Astrocyte (in vitro differentiated cells and primary cell): Measurements from ENCODE around the gene RAG1. TPM values are rescaled to one million over a fixed set of nuclear protein-coding genes. Genes with fewer than 3 reads are reported as not detected.

Experiments used
- DNase-seq: peaks from one replicate; pipeline ENCODE4 v3.0.0-alpha.2; 2010; ENCODE audit warnings: low read depth
- FAIRE-seq: peaks from 2 replicates; lab custom pipeline; 2011; peaks lifted over from hg19 to GRCh38; lab: Jason Lieb, UNC
- H2AFZ ChIP-seq: 2 replicates; pipeline ENCODE4 v1.6.0; 2012; ENCODE audit warnings: low read depth, low read length, inconsistent platforms
- H3K27ac ChIP-seq: 2 replicates; pipeline ENCODE4 v1.5.1; 2011; ENCODE audit warnings: low read depth, low read length, inconsistent platforms
- H3K27me3 ChIP-seq: 2 replicates; pipeline ENCODE4 v1.6.0; 2011; ENCODE audit warnings: low read length, inconsistent platforms; ENCODE audit not compliant: insufficient read depth
- H3K36me3 ChIP-seq: 2 replicates; pipeline ENCODE4 v1.5.1; 2011; ENCODE audit warnings: low read length, inconsistent platforms; ENCODE audit not compliant: insufficient read depth
- H3K4me1 ChIP-seq: 2 replicates; pipeline ENCODE4 v1.5.1; 2011; ENCODE audit warnings: low read length, inconsistent platforms; ENCODE audit not compliant: insufficient read depth
- H3K4me2 ChIP-seq: 2 replicates; pipeline ENCODE4 v1.6.0; 2012; ENCODE audit warnings: low read length, inconsistent platforms
- H3K4me3 ChIP-seq: 2 replicates; pipeline ENCODE4 v1.5.1; 2011; ENCODE audit warnings: low read depth, mild to moderate bottlenecking, low read length, inconsistent platforms; ENCODE audit not compliant: insufficient read depth
- H3K79me2 ChIP-seq: 2 replicates; pipeline ENCODE4 v1.6.0; 2012; ENCODE audit warnings: mild to moderate bottlenecking, low read length, inconsistent platforms; ENCODE audit not compliant: insufficient read depth
- H3K9ac ChIP-seq: 2 replicates; pipeline ENCODE4 v1.6.0; 2012; ENCODE audit warnings: mild to moderate bottlenecking, low read length, inconsistent platforms
- H3K9me3 ChIP-seq: 2 replicates; pipeline ENCODE4 v1.5.1; 2012; ENCODE audit warnings: low read depth, mild to moderate bottlenecking, low read length, inconsistent platforms; ENCODE audit not compliant: insufficient read depth
- H4K20me1 ChIP-seq: 2 replicates; pipeline ENCODE4 v1.6.0; 2012; ENCODE audit warnings: low read length, inconsistent platforms; ENCODE audit not compliant: insufficient read depth
- H3K27ac Mint-ChIP-seq: one replicate; pipeline ENCODE4 v1.8.0; 2021; ENCODE audit warnings: mild to moderate bottlenecking, mixed read lengths; ENCODE audit not compliant: unreplicated experiment
- H3K27me3 Mint-ChIP-seq: one replicate; pipeline ENCODE4 v1.8.0; 2021; ENCODE audit warnings: low read depth, mixed read lengths; ENCODE audit not compliant: unreplicated experiment
- H3K36me3 Mint-ChIP-seq: one replicate; pipeline ENCODE4 v1.8.0; 2021; ENCODE audit warnings: low read depth, mixed read lengths; ENCODE audit not compliant: unreplicated experiment
- H3K4me1 Mint-ChIP-seq: one replicate; pipeline ENCODE4 v1.8.0; 2021; ENCODE audit warnings: low read depth, mixed read lengths; ENCODE audit not compliant: unreplicated experiment
- H3K4me3 Mint-ChIP-seq: one replicate; pipeline ENCODE4 v1.8.0; 2021; ENCODE audit warnings: mild to moderate bottlenecking, moderate library complexity, mixed read lengths; ENCODE audit not compliant: unreplicated experiment
- H3K9me3 Mint-ChIP-seq: one replicate; pipeline ENCODE4 v1.8.0; 2021; ENCODE audit warnings: mild to moderate bottlenecking, mixed read lengths; ENCODE audit not compliant: unreplicated experiment
- EZH2 ChIP-seq: IDR thresholded peaks from 2 replicates; pipeline ENCODE4 v1.6.1; 2012; ENCODE audit warnings: mild to moderate bottlenecking, low read length, inconsistent platforms; ENCODE audit not compliant: insufficient read depth
- total RNA-seq: library from RNA; stranded (reverse); gene quantifications from 2 replicates; pipeline ENCODE4 v1.2.1, GENCODE V29; 2021
- TF ChIP-seq, protein P1 (sequence below): IDR thresholded peaks from 2 replicates; pipeline ENCODE4 v1.5.1; 2011; ENCODE audit warnings: low read depth, mild to moderate bottlenecking, inconsistent platforms, low read length, moderate library complexity; ENCODE audit not compliant: insufficient read depth

The RAG1 gene
- total RNA-seq, 1 donor from 2014 or later: 3.2 TPM

DNA sequence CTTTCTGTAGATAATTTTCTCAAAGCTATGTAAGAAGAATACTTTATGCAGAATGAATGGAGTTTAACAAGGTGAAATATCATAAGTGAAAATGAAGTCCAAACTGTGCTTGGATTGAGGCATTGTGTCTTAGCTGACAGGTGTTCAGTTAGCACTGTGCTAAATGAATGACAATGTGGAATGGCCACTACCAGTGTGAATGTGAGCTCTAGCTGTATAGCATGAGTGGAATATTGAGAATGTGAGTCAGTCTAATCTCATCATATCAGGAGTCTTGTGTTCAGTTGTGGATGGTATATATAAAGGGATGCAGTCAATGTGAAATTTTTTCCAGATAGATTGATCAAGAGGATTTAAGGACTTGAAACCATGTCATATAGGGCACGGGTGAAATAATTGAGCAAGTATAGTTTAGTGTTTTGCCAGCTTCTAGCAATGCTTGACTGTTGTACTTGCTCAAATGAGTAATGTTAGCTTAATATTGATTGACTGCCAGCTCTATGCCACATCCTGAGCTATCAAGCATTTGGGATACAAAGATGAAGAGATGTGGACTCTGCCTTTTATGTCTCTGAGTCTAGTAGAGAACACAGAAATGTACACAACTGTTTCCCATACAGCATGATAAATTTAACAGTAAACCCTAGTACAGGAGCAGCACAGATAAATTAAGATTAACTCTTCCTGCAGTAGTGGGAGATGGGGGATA is 40.8 kb downstream of the RAG1 start:
- H3K9me3 ChIP-seq: no peaks in the 10 kb centered on the region
- H3K4me1 ChIP-seq: no peaks in the 10 kb centered on the region
- H3K79me2 ChIP-seq: no peaks in the 10 kb centered on the region
- H3K36me3 ChIP-seq: no peaks in the 10 kb centered on the region
- no peak overlapping the region for H3K4me3 ChIP-seq
- H4K20me1 ChIP-seq: no peaks in the 10 kb centered on the region
- H3K27me3 Mint-ChIP-seq: no peaks in the 10 kb centered on the region
- peaks cover 3% of the 10 kb centered on the region for H3K36me3 Mint-ChIP-seq
- H3K4me2 ChIP-seq: no peak overlapping the region
- DNase-seq (no peak), FAIRE-seq (no peak)
- no peaks in the 10 kb centered on the region for H3K4me1 Mint-ChIP-seq
- TF ChIP-seq, protein P1, sequence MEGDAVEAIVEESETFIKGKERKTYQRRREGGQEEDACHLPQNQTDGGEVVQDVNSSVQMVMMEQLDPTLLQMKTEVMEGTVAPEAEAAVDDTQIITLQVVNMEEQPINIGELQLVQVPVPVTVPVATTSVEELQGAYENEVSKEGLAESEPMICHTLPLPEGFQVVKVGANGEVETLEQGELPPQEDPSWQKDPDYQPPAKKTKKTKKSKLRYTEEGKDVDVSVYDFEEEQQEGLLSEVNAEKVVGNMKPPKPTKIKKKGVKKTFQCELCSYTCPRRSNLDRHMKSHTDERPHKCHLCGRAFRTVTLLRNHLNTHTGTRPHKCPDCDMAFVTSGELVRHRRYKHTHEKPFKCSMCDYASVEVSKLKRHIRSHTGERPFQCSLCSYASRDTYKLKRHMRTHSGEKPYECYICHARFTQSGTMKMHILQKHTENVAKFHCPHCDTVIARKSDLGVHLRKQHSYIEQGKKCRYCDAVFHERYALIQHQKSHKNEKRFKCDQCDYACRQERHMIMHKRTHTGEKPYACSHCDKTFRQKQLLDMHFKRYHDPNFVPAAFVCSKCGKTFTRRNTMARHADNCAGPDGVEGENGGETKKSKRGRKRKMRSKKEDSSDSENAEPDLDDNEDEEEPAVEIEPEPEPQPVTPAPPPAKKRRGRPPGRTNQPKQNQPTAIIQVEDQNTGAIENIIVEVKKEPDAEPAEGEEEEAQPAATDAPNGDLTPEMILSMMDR: no peak
- TF ChIP-seq EZH2: no peak
- no peaks in the 10 kb centered on the region for H3K27me3 ChIP-seq
- no peak overlapping the region for H3K27ac ChIP-seq
- no peak overlapping the region for H3K27ac Mint-ChIP-seq
- no peaks in the 10 kb centered on the region for H3K9me3 Mint-ChIP-seq
- no peak overlapping the region for H3K4me3 Mint-ChIP-seq
- H2AFZ ChIP-seq: no peak overlapping the region
- no peak overlapping the region for H3K9ac ChIP-seq

DNA sequence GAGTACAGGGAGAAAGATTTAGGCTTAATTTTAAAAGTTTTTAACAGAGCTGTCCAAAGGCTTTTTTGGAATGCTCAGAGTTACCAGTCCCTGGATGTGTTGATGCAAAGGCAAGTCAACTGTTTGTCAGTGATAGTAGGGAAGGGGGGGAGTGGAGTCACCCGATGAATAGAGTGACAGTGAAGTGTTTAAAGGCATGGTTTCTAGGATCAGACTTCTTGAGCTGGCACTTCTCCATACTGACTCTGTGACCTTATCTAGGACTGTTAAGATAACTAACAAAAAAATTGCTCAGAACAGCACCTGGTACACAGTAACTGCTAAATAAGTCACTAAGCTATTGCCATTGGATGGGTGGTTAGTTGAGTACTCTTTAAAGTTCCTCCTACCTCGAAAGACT is 41.6 kb downstream of the RAG1 start:
- Histone ChIP-seq H3K4me3 (no peak overlapping the region), H4K20me1 (no peaks in the 10 kb centered on the region), H3K9ac (no peak overlapping the region), H2AFZ (no peak overlapping the region), H3K27ac (no peak overlapping the region), H3K36me3 (no peaks in the 10 kb centered on the region), H3K27me3 (no peaks in the 10 kb centered on the region), H3K9me3 (no peaks in the 10 kb centered on the region), H3K4me1 (no peaks in the 10 kb centered on the region), H3K4me2 (no peak overlapping the region), H3K79me2 (no peaks in the 10 kb centered on the region)
- no peaks in the 10 kb centered on the region for H3K4me1 Mint-ChIP-seq
- no peak for TF ChIP-seq EZH2
- DNase-seq (no peak), FAIRE-seq (no peak)
- H3K27me3 Mint-ChIP-seq: no peaks in the 10 kb centered on the region
- H3K27ac Mint-ChIP-seq: no peak overlapping the region
- no peak overlapping the region for H3K4me3 Mint-ChIP-seq
- H3K9me3 Mint-ChIP-seq: no peaks in the 10 kb centered on the region
- H3K36me3 Mint-ChIP-seq: peaks cover 3% of the 10 kb centered on the region

GRCh38 chr11:36615826-36616225 is 48.0 kb downstream of the RAG1 start:
- Histone ChIP-seq H3K79me2 (no peaks in the 10 kb centered on the region), H3K27me3 (no peaks in the 10 kb centered on the region), H3K36me3 (no peaks in the 10 kb centered on the region), H4K20me1 (no peaks in the 10 kb centered on the region), H3K4me3 (no peak overlapping the region), H3K4me1 (no peaks in the 10 kb centered on the region), H3K4me2 (no peak overlapping the region), H3K9ac (no peak overlapping the region), H2AFZ (no peak overlapping the region), H3K27ac (no peak overlapping the region), H3K9me3 (no peaks in the 10 kb centered on the region)
- Mint-ChIP-seq H3K27ac (no peak overlapping the region), H3K36me3 (peaks cover under 1% of the 10 kb centered on the region), H3K9me3 (no peaks in the 10 kb centered on the region), H3K4me1 (no peaks in the 10 kb centered on the region), H3K4me3 (no peak overlapping the region), H3K27me3 (no peaks in the 10 kb centered on the region)
- TF ChIP-seq EZH2: no peak
- TF ChIP-seq, protein P1: no peak
- no peak for DNase-seq
- FAIRE-seq: no peak
